NOMO-1 treated with dmso at 0.1 percent for 144 hours (cell line): Measurements from ENCODE around the gene KRT6A.

Experiments
- DNase-seq: peaks from one replicate; lab custom pipeline; 2025; ENCODE audit not compliant: unreplicated experiment; lab: John Stamatoyannopoulos, UW

KRT6A gene

DNA sequence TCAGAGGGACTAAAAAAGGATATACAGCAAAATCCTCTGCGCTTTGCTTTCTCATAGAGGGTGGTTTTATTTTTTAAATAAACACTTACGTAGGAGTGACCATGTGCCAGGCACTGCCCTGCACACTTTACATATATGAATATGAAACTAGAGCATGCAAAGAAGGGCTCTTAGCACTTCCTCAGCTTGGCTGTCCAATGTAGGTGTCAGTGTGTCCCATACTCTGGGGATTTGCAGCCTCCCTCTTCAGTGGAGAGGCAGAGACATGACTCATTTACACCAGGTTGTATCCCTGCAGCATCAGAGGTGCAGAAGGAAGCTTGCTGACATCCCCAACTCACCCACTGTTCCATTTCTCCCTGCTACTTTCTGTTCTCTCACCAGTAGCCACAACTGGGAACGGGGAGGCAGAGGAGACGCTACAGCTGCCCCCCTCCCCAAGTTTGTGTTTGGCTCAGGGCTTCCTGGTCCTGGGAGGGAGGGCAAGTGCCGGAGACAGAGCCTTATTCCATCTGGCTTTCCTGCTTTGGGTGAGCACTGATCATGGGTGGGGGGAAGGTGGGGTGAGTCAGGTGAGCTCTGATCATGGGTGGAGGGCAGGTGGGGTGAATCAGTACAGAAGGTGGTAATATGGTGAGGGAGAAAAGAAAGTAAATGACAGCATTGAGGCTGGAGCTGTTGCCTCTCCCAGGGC lies 32.0 kb upstream of the KRT6A start:
- DNase-seq = no peak

DNA sequence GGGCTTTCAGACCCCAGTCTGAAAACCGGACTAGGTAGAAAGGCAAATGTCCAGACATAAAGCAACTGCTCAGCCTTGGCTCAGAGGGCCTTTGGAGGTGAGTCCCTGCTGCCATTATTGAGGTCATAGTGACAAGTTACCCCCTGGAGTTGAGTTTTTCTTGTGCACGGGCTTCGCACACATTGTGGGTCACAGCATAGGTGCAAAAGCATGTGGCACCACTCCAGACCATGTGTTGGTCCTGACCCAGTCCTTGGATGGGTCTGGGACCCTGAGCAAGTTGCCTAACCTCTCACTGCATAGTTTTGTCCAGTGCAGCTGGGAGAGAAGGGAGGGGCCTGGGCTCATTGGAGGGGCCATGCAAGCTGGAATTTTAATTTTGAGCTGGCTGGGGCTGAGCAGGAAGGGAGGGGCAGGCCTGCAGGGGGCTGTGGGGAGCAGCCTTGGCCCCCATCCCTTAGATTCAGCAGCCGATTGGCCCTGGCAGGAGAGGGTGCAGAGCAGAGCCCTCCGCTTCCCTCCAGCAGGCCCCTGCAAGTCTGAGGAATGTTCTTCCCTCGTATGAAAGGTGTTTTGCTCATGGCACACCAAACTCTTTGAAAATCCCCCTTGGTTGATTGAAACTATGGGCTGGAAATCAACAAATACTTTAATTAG lies 31.3 kb upstream of the KRT6A start:
- no peak for DNase-seq

- no peak for DNase-seq
Measured at GRCh38 chr12:52523824-52524223, 30.8 kb upstream of the KRT6A start.

GRCh38 chr12:52522346-52523011 lies 29.4 kb upstream of the KRT6A start:
- DNase-seq = no peak

DNA sequence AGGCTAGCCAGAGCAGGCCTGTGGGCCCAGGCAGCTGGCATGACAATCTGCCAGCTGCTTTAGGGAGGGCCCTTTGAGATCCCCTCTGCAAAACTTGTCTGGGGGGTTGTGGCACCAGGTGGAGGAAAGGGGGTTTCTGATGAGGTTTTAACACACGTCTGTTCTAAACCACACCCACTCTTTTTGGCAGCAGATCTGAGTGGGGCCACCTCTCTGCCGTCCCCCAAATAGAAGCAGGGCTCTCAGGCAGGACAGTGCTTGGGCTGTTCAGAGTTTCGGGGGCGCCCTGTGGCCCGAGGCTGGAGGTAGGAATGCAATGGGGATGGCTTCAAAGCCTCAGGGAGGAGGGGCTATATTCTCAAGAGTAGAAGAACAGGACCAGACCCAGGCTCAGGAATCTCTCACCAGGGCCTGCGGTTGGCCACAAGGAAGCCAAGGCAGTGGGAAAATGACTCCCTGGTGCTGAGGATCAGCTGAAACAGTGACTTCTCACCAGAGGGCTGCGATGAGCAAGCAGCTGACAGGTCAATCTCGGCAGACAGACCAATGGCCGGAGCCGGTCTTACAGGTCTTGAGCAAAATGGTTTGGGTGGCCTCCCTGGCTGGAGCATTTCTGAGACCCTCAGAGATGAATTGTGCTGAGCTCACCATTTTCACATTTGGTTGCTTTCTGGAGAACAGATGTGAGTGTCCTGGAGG lies 28.7 kb upstream of the KRT6A start:
- DNase-seq = no peak

DNA sequence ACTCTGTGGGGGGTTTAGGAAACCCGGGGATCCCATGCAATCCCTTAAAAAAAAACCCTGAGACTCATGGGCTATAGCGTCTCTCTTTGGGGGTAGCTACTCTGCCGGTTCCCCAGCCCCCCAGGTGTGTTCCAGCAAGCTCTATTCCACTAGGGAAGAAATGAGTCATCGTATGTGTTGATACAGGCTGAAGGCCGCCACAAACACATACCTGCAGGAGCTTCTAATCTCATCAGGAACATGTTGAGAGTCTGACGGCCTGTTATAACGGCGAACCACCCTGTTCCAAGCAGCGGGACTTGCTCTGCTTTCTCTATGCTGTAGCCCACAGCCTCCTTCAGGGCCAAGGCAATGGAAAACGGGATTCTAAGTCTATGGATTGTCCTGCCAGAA lies 28.1 kb upstream of the KRT6A start:
- DNase-seq = no peak

DNA sequence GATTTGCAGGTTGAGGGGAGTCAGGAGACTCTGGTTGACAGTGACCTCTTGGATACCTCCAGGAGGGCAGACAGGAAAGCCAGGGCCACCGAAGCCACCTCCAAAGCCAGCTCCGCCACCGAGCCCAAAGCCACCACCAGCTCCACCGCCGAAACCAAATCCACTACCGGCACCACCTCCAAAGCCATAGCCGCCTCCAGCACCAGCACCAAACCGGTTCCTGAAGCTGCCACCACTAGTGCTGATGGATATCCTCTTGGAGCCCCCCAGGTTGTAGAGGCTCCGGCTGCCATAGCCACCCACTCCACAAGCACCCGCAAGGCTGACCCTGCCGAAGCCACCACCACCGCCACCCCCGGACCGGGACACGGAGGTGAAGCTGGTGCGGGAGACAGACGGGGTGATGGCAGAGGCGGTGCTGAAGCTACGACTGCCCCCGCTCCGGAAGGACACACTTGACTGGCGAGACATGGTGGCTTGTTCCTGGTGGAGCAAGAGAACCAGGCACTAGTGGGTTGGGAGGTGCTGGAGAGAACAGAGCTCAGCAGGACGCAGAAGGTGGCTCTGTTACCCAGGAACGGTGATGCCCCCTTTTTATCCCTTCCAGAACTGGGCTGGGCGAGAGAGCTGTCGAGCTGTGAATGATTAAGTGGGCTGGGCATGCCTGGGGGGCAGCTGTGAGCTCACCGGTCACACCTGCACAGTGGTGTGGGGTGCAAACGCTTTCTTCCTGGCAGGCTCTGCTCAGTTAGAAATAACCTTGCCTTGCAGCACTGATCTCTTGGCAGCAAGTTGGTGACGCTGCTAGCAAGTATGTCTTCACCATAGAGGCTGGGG lies 27.0 kb upstream of the KRT6A start, which contains the start of gene KRT5:
Gene KRT5, minus strand, starts transcription at position 569 of the 837 bp plus-strand sequence. Its CDS starts 98 bp downstream, at position 471.
- DNase-seq = no peak

DNA sequence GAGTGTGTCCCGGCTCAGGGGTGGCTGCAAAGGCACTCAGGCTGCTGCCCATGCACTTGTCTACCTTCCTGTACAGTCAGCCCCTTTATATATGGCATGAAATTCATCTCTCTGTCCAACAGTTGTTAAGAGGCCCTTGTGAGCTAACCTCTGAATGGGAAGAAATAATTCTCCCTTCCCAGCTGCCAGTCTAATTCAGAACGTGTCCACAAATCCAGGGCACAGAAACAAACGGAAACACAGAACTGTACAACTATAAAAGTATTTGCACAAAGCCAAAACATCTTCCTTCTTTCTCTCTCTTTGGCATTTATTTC lies 26.3 kb upstream of the KRT6A start:
- DNase-seq = no peak

GRCh38 chr12:52518574-52519386 lies 25.7 kb upstream of the KRT6A start:
- no peak for DNase-seq

GRCh38 chr12:52517888-52518287 lies 24.8 kb upstream of the KRT6A start:
- DNase-seq = no peak

- DNase-seq = no peak
Measured at GRCh38 chr12:52517005-52517835, 24.2 kb upstream of the KRT6A start.

DNA sequence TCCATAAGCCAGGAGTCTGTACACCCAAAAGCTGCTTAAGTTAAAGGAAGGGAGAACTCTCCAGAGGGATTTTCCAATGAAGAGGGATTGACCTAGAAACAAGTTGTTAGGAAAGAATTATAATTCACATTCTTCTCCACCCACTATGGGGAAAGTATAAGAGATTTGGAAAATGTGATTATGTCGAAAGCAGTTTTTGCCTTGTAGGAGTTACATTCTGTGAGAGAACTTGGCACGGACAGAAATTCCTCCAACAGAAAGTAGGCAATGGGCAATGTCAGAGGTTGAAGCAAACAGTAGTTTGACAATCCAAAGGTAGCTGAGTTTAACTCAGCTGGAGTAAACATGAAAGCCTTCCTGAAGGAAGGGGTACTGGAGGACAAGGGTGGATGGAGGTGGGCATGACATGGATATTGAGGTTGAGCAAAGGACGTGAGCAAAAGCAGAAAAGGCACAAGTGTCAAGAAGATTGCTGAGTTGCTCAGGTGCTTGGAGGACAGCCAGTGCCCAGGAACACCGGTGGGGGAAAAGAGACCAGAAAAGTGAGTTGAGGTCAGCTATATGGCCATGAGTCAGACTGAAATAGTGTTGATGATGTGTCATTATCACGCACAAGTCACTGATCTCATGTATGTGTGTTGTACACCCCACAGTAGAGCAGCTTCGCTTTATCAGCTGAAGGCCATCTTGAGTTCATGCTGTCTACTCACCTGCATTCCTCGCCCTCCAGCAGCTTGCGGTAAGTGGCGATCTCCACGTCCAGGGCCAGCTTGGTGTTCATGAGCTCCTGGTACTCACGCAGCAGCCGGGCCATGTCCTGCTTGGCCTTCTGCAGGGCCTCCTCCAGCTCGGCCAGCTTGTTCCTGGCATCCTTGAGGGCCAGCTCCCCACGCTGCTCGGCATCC lies 23.1 kb upstream of the KRT6A start:
- no peak for DNase-seq

- DNase-seq = no peak
Measured at GRCh38 chr12:52515319-52515646, 22.2 kb upstream of the KRT6A start.

- no peak for DNase-seq
Measured at GRCh38 chr12:52514471-52515318, 21.6 kb upstream of the KRT6A start.

- no peak for DNase-seq
Measured at GRCh38 chr12:52513736-52514135, 20.7 kb upstream of the KRT6A start.

DNA sequence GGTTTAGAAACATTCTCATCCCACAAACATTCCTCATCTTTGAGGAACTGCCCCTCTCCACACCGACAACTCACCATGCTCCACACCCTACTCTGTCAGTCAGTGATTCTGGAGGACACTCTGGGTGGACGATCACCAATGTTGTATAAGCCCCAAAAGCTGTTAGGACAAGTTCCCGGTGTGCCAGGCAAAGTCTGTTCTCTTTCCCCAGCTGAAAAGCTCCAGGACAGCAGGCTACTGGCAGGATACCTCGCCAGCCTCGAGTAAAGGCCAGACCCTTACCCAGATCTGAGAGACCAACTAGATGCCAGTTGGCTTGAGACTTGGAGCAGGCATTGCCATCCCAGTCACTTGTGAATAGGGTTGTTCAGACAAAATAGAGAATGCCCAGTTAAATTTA lies 15.2 kb upstream of the KRT6A start:
- DNase-seq = no peak
